ENCODE results near the gene GARIN1A. TPM values are rescaled to one million over a fixed set of nuclear protein-coding genes. Genes with fewer than 3 reads are reported as not detected.
"Not testable (repeated sequence)": the region's sequence is repeated elsewhere in the genome, so short reads cannot be mapped to it uniquely, and the experiment has no call there.

GARIN1A gene
- polyA plus RNA-seq, 1 donor: 1.6 TPM

- no CpG with 5 or more reads among the region's 3 CpGs for WGBS (ENCODE audit: insufficient coverage, low lambda C conversion rate)
- no peaks in the 10 kb centered on the region for H3K36me3 ChIP-seq (ENCODE audit: control insufficient read depth, insufficient read depth, low read length)
- H3K4me3 ChIP-seq (ENCODE audit: low read length): no peak overlapping the region
- no peaks in the 10 kb centered on the region for H3K27me3 ChIP-seq (ENCODE audit: control insufficient read depth, insufficient read depth, low read length)
- no peaks in the 10 kb centered on the region for H3K4me1 ChIP-seq (ENCODE audit: control insufficient read depth, insufficient read depth, low read length)
- no peak for DNase-seq
- no peak overlapping the region for H3K27ac ChIP-seq (ENCODE audit: low read length)
- no peaks in the 10 kb centered on the region for H3K9me3 ChIP-seq (ENCODE audit: control insufficient read depth, low read depth, low read length)
Observed at GRCh38 chr7:128681794-128682537, 9.9 kb downstream of the GARIN1A start.

GRCh38 chr7:128683270-128683669, 11.2 kb downstream of the GARIN1A start:
- H3K27me3 ChIP-seq (ENCODE audit: control insufficient read depth, insufficient read depth, low read length); H3K27ac ChIP-seq (ENCODE audit: low read length); H3K4me1 ChIP-seq (ENCODE audit: control insufficient read depth, insufficient read depth, low read length); DNase-seq; H3K36me3 ChIP-seq (ENCODE audit: control insufficient read depth, insufficient read depth, low read length); H3K9me3 ChIP-seq (ENCODE audit: control insufficient read depth, low read depth, low read length); H3K4me3 ChIP-seq (ENCODE audit: low read length): not testable (repeated sequence)
- no CpG with 5 or more reads among the region's 1 CpG for WGBS (ENCODE audit: insufficient coverage, low lambda C conversion rate)

- H3K9me3 ChIP-seq (ENCODE audit: control insufficient read depth, low read depth, low read length): not testable (repeated sequence)
Observed at GRCh38 chr7:128683738-128684137, 11.6 kb downstream of the GARIN1A start.

GRCh38 chr7:128687131-128687530, 15.0 kb downstream of the GARIN1A start:
- no peak for DNase-seq
- H3K27ac ChIP-seq (ENCODE audit: low read length): no peak overlapping the region
- no peaks in the 10 kb centered on the region for H3K27me3 ChIP-seq (ENCODE audit: control insufficient read depth, insufficient read depth, low read length)
- WGBS (ENCODE audit: insufficient coverage, low lambda C conversion rate): no CpG with 5 or more reads among the region's 3 CpGs
- no peaks in the 10 kb centered on the region for H3K4me1 ChIP-seq (ENCODE audit: control insufficient read depth, insufficient read depth, low read length)
- H3K36me3 ChIP-seq (ENCODE audit: control insufficient read depth, insufficient read depth, low read length): no peaks in the 10 kb centered on the region
- peaks cover 6% of the 10 kb centered on the region for H3K9me3 ChIP-seq (ENCODE audit: control insufficient read depth, low read depth, low read length)
- no peak overlapping the region for H3K4me3 ChIP-seq (ENCODE audit: low read length)

More at GRCh38 chr7:128683738-128684137, 11.6 kb downstream of the GARIN1A start:
- H3K27me3 ChIP-seq (ENCODE audit: control insufficient read depth, insufficient read depth, low read length); H3K36me3 ChIP-seq (ENCODE audit: control insufficient read depth, insufficient read depth, low read length); H3K27ac ChIP-seq (ENCODE audit: low read length); DNase-seq; H3K4me3 ChIP-seq (ENCODE audit: low read length); H3K4me1 ChIP-seq (ENCODE audit: control insufficient read depth, insufficient read depth, low read length): not testable (repeated sequence)
- no CpG with 5 or more reads among the region's 4 CpGs for WGBS (ENCODE audit: insufficient coverage, low lambda C conversion rate)

DNA sequence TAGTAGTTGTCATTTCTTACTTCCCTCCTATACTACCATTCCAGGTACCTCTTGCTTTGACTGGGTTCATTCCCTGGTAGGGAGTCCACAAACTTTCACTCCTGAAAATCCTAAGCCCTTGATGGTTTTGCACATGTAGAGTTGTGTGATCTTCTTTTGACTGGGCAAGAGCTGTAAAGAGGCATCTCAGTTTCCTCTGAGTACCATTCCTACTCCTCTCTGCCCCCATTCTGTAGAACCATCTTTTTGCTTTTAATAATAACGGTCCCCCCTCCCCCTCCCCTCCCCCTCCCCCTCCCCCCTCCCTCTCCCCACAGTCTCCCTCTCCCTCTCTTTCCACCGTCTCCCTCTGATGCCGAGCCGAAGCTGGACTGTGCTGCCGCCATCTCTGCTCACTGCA, 16.4 kb downstream of the GARIN1A start:
- no CpG with 5 or more reads among the region's 5 CpGs for WGBS (ENCODE audit: insufficient coverage, low lambda C conversion rate)
- DNase-seq: no peak
- Histone ChIP-seq H3K27me3 (ENCODE audit: control insufficient read depth, insufficient read depth, low read length) (peaks cover 3% of the 10 kb centered on the region), H3K9me3 (ENCODE audit: control insufficient read depth, low read depth, low read length) (peaks cover 6% of the 10 kb centered on the region), H3K4me1 (ENCODE audit: control insufficient read depth, insufficient read depth, low read length) (no peaks in the 10 kb centered on the region), H3K27ac (ENCODE audit: low read length) (no peak overlapping the region), H3K36me3 (ENCODE audit: control insufficient read depth, insufficient read depth, low read length) (no peaks in the 10 kb centered on the region), H3K4me3 (ENCODE audit: low read length) (no peak overlapping the region)

DNA sequence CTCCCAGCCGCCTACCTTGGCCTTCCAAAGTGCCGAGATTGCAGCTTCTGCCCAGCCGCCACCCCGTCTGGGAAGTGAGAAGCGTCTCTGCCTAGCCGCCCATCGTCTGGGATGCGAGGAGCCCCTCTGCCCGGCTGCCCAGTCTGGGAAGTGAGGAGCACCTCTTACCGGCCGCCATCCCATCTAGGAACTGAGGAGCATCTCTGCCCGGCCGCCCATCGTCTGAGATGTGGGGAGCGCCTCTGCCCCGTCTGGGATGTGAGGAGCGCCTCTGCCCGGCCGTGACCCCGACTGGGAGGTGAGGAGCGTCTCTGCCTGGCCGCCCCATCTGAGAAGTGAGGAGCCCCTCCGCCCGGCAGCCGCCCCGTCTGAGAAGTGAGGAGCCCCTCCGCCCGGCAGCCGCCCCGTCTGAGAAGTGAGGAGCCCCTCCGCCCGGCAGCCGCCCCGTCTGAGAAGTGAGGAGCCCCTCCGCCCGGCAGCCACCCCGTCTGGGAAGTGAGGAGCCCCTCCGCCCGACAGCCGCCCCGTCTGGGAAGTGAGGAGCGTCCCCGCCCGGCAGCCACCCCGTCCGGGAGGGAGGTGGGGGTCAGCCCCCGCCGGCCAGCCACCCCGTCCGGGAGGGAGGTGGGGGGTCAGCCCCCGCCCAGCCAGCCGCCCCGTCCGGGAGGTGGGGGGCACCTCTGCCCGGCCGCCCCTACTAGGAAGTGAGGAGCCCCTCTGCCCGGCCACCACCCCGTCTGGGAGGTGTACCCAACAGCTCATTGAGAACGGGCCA, 17.3 kb downstream of the GARIN1A start:
- not testable (repeated sequence) for H3K4me1 ChIP-seq (ENCODE audit: control insufficient read depth, insufficient read depth, low read length)
- WGBS (ENCODE audit: insufficient coverage, low lambda C conversion rate): no CpG with 5 or more reads among the region's 59 CpGs

DNA sequence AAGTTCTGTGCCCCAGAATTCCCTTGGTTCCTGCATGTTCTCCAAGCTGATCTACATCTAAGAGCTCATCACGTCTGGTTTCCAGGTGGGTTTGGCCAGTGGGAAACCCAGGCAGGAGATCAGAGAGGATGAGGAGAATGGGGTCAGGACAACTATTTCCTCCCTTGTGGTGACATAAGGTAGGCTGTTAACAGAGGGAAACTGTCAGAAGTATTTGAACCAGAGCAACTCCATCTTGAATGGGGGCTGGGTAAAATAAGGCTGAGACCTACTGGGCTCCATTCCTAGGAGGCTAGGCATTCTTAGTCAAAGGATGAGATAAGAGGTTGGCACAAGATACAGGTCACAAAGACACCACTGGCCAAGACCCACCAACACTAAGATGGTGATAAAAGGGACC, 19.1 kb downstream of the GARIN1A start:
- no peaks in the 10 kb centered on the region for H3K4me1 ChIP-seq (ENCODE audit: control insufficient read depth, insufficient read depth, low read length)
- 80% methylated on average over 1 of the region's 1 CpG for WGBS (ENCODE audit: insufficient coverage, low lambda C conversion rate)
- H3K4me3 ChIP-seq (ENCODE audit: low read length): no peak overlapping the region
- DNase-seq: no peak
- no peak overlapping the region for H3K27ac ChIP-seq (ENCODE audit: low read length)
- peaks cover 6% of the 10 kb centered on the region for H3K9me3 ChIP-seq (ENCODE audit: control insufficient read depth, low read depth, low read length)
- peaks cover 8% of the 10 kb centered on the region for H3K27me3 ChIP-seq (ENCODE audit: control insufficient read depth, insufficient read depth, low read length)
- H3K36me3 ChIP-seq (ENCODE audit: control insufficient read depth, insufficient read depth, low read length): no peaks in the 10 kb centered on the region

More for the DNA sequence above, 17.3 kb downstream of the GARIN1A start:
- not testable (repeated sequence) for H3K9me3 ChIP-seq (ENCODE audit: control insufficient read depth, low read depth, low read length); H3K36me3 ChIP-seq (ENCODE audit: control insufficient read depth, insufficient read depth, low read length); DNase-seq; H3K27ac ChIP-seq (ENCODE audit: low read length); H3K4me3 ChIP-seq (ENCODE audit: low read length); H3K27me3 ChIP-seq (ENCODE audit: control insufficient read depth, insufficient read depth, low read length)

DNA sequence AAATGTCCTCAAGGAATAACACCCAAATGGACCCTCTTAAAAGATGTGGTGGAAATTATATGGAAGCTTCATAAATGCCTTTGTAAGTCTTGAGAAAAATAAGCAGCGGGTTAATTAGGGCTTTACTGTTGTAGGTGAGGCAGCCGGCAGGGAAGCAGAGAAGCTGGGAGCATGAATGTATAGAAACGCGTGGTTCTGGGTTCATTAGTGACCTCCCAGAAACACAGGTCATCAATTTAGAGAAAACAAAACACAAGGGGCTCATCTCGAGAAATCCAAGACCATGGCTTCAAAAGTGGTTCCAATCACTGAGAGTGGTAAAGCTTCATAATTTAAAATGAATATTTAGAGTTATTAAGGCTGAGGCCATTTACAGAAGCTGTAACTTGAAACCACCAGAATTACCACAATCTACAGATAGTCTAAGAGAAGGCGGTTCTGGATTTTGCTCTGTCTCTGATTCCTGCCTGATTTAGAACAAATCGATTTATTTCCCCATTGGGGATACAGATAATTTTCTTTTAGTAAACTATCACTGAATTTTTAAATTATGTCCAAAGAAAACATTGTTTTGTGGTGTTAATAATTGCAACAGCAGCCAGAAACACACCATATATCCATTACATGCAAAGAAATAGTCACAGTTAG, 20.7 kb downstream of the GARIN1A start:
- DNase-seq: no peak
- WGBS (ENCODE audit: insufficient coverage, low lambda C conversion rate): 76% methylated on average over 4 of the region's 7 CpGs
- H3K27ac ChIP-seq (ENCODE audit: low read length): no peak overlapping the region
- H3K4me3 ChIP-seq (ENCODE audit: low read length): no peak overlapping the region
- H3K9me3 ChIP-seq (ENCODE audit: control insufficient read depth, low read depth, low read length): peaks cover 12% of the 10 kb centered on the region
- H3K27me3 ChIP-seq (ENCODE audit: control insufficient read depth, insufficient read depth, low read length): peaks cover 23% of the 10 kb centered on the region
- no peaks in the 10 kb centered on the region for H3K36me3 ChIP-seq (ENCODE audit: control insufficient read depth, insufficient read depth, low read length)
- H3K4me1 ChIP-seq (ENCODE audit: control insufficient read depth, insufficient read depth, low read length): peaks cover 7% of the 10 kb centered on the region

DNA sequence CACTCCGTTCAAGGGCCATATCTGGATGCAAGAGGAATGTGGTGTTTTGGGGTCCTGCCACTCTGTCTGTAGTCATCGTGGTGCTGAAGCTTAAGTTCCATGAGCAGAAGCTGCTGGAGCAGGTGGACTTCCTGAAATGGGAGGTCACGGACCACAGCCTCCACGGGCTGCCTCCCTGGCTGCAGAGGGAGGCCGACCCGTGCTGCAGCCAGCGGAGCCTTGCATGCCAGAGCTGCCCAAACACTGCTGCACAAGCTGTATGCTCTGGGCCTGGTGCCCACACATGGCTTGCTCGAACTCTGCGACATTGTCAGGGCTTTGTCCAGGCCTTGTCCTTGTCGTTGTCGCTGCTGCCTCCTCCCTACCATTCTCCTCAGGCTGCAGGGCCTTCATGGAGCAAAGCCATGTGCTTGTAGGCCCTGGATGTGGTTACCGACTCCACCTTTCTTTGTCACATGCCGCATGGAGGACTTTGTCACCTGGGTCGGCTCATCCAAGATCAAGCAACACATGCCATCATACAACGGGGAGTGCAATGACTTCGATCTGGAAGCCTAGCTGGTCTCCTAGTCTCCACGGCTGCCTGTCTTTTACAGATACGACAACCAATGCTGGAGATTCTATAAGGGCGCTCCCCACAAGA, 21.4 kb downstream of the GARIN1A start:
- H3K4me3 ChIP-seq (ENCODE audit: low read length): no peak overlapping the region
- H3K27ac ChIP-seq (ENCODE audit: low read length): no peak overlapping the region
- peaks cover 12% of the 10 kb centered on the region for H3K9me3 ChIP-seq (ENCODE audit: control insufficient read depth, low read depth, low read length)
- H3K4me1 ChIP-seq (ENCODE audit: control insufficient read depth, insufficient read depth, low read length): peaks cover 7% of the 10 kb centered on the region
- WGBS (ENCODE audit: insufficient coverage, low lambda C conversion rate): no CpG with 5 or more reads among the region's 19 CpGs
- DNase-seq: no peak
- H3K36me3 ChIP-seq (ENCODE audit: control insufficient read depth, insufficient read depth, low read length): no peaks in the 10 kb centered on the region
- peaks cover 30% of the 10 kb centered on the region for H3K27me3 ChIP-seq (ENCODE audit: control insufficient read depth, insufficient read depth, low read length)

- DNase-seq: no peak
- peaks cover 37% of the 10 kb centered on the region for H3K27me3 ChIP-seq (ENCODE audit: control insufficient read depth, insufficient read depth, low read length)
- no peak overlapping the region for H3K27ac ChIP-seq (ENCODE audit: low read length)
- no peaks in the 10 kb centered on the region for H3K36me3 ChIP-seq (ENCODE audit: control insufficient read depth, insufficient read depth, low read length)
- H3K9me3 ChIP-seq (ENCODE audit: control insufficient read depth, low read depth, low read length): peaks cover 6% of the 10 kb centered on the region
- 14% methylated on average over 1 of the region's 2 CpGs for WGBS (ENCODE audit: insufficient coverage, low lambda C conversion rate)
- H3K4me3 ChIP-seq (ENCODE audit: low read length): no peak overlapping the region
- H3K4me1 ChIP-seq (ENCODE audit: control insufficient read depth, insufficient read depth, low read length): peaks cover 7% of the 10 kb centered on the region
Observed at GRCh38 chr7:128694738-128695137, 22.6 kb downstream of the GARIN1A start.

Measured in large intestine (tissue), 3 donors.